OCI-LY3 (cell line): ENCODE data around the gene MRAS.
"Not testable (repeated sequence)": the region's sequence is repeated elsewhere in the genome, so short reads cannot be mapped to it uniquely, and the experiment has no call there.

Source experiments
- CTCF ChIP-seq: fragments of 200-600, 300-600 bp; sonication (generic); IDR thresholded peaks from 2 replicates; pipeline ENCODE4 v1.5.1; 2014; ENCODE audit warnings: antibody characterized with exemption, low read length, low read depth
- EZH2phosphoT487 ChIP-seq: fragments of 200-600 bp; shearing (Covaris generic); IDR thresholded peaks from 2 replicates; pipeline ENCODE4 v1.6.1; 2018; ENCODE audit warnings: antibody characterized with exemption, mixed run types, low read depth

GRCh38 chr3:138453940-138454339, 105.6 kb downstream of the MRAS start:
- TF ChIP-seq CTCF, EZH2phosphoT487: not testable (repeated sequence)
